Measurements from ENCODE around the gene EID2B.

EID2B gene

DNA sequence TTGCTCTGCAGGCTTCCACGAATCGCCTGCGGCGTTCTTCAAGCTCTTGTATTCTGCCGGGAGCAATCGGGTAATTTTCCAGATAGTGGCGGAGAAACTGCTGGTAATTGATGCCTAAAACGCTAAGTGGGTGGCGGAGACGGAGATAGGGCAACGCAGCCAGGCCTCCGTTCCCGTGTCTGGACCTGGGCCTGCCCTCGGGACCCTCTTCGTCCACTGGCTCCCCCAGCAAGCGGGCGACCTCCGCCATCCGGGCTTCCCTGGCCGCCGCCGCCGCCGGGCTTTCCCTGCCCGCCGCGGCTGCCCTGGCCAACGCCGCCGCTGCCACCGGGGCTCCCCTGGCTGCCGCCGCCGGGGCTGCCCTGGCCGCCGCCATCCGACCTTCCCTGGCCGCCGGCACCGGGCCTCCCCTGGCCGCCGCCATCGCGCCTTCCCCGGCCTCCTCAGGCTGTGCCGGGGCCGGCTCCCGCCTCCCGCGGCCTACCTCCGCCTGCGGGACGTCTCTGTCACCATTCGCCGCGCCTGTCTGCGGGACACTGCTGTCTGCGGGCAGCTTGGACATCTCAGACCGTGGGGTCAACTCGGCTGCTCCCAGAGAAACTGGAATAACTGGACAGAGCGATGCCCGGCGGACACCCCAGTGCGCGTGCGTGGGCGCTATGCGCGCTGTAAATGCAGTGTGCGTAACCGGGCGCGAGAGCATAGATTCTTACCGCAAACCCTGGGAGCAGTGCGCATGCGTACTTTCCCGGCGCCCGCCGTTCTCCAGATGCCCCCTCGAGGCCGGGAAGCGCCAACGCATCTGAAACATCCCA lies 7.1 kb upstream of the EID2B start, which contains the start of gene EID2:
Gene EID2, minus strand, starts transcription at position 644 of the 815 bp plus-strand sequence. Its CDS starts 82 bp downstream, at position 562.
- peak; percentile 96 for FAIRE-seq

GRCh38 chr19:39539165-39539517 lies 6.5 kb upstream of the EID2B start:
- DNase-seq (ENCODE audit: insufficient read length, low spot score) (no peak), FAIRE-seq (peak; percentile 41)
- TF ChIP-seq POLR2A (IDR thresholded peaks at IDR 0.05; ENCODE audit: low read depth, low read length) (no peak), POU2F2 (IDR thresholded peaks at IDR 0.05; ENCODE audit: low read depth, low read length) (no peak), POLR2AphosphoS5 (IDR thresholded peaks at IDR 0.05; ENCODE audit: low read depth, low read length) (no peak), SPI1 (IDR thresholded peaks at IDR 0.05; ENCODE audit: low read depth, low read length) (no peak), TAF1 (IDR thresholded peaks at IDR 0.05; ENCODE audit: low read depth, low read length) (no peak; the same call in 1 of the 2 replicates), PAX5 (IDR thresholded peaks at IDR 0.05; ENCODE audit: insufficient read depth, low read length, severe bottlenecking) (no peak)

More for the DNA sequence above, 7.1 kb upstream of the EID2B start, which contains the start of gene EID2:
- peak; percentile 82 for DNase-seq (ENCODE audit: insufficient read length, low spot score)
- no peak for TF ChIP-seq PAX5 (IDR thresholded peaks at IDR 0.05; ENCODE audit: insufficient read depth, low read length, severe bottlenecking)
- peak; percentile 74 for TF ChIP-seq POLR2AphosphoS5 (IDR thresholded peaks at IDR 0.05; ENCODE audit: low read depth, low read length)
- no peak for TF ChIP-seq SPI1 (IDR thresholded peaks at IDR 0.05; ENCODE audit: low read depth, low read length)
- peak; percentile 75 for TF ChIP-seq POU2F2 (IDR thresholded peaks at IDR 0.05; ENCODE audit: low read depth, low read length)
- peak; percentile 62 for TF ChIP-seq POLR2A (IDR thresholded peaks at IDR 0.05; ENCODE audit: low read depth, low read length)
- TF ChIP-seq TAF1 (IDR thresholded peaks at IDR 0.05; ENCODE audit: low read depth, low read length): peak; percentile 66

GRCh38 chr19:39533791-39534190 lies 1.1 kb upstream of the EID2B start:
- no peak for FAIRE-seq
- no peak for DNase-seq (ENCODE audit: insufficient read length, low spot score)

DNA sequence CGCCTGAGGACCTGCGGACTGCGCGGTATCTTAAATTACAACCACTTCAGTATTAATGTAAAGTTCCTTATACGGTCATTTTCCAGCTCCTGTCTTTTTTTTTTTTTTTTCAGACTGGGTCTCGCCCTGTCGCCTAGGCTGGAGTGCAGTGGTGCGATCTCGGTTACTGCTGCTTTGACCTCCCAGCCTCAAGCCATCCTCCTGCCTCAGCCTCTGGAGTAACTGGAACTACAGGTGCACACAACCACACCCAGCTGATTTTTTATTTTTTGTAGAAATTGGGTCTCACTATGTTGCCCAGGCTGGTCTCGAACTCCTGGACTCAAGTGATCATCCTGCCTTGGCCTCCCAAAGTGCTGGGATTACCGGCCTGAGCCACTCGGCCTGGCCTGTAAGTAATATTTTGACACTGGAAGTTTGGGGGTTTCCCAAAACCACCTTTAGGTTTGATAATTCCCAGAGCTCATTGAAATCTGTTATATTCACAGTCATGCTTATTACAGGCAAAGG lies 406 bp upstream of the EID2B start:
- no peak for FAIRE-seq
- TF ChIP-seq POLR2AphosphoS5 (IDR thresholded peaks at IDR 0.05; ENCODE audit: low read depth, low read length) (no peak), TAF1 (IDR thresholded peaks at IDR 0.05; ENCODE audit: low read depth, low read length) (0 out of 2 replicates have a peak, but pooled peaks have one; percentile 2)
- DNase-seq (ENCODE audit: insufficient read length, low spot score): no peak

More at GRCh38 chr19:39533791-39534190, 1.1 kb upstream of the EID2B start:
- TF ChIP-seq TAF1 (IDR thresholded peaks at IDR 0.05; ENCODE audit: low read depth, low read length): no peak
- no peak for TF ChIP-seq SPI1 (IDR thresholded peaks at IDR 0.05; ENCODE audit: low read depth, low read length)
- TF ChIP-seq POLR2AphosphoS5 (IDR thresholded peaks at IDR 0.05; ENCODE audit: low read depth, low read length): no peak
- no peak for TF ChIP-seq PAX5 (IDR thresholded peaks at IDR 0.05; ENCODE audit: insufficient read depth, low read length, severe bottlenecking)
- no peak for TF ChIP-seq POLR2A (IDR thresholded peaks at IDR 0.05; ENCODE audit: low read depth, low read length)
- no peak for TF ChIP-seq POU2F2 (IDR thresholded peaks at IDR 0.05; ENCODE audit: low read depth, low read length)

DNA sequence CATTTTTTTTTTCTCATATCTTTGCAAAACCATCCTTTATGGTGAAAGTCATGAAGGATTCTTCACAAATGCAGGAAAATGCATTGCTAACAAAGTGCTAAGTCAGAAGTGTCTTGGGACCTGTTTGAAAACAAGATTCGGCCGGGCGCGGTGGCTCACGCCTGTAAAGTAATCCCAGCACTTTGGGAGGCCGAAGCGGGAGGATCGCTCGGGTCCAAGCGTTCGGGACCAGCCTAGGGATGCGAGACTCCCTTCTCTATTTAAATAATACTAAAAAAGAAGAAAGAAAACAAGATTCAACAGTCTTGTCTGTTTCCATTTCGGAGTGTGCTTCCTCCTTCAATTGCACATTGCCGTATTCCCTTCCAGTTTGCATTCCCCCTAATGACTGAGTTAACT lies 819 bp downstream of the EID2B start:
- DNase-seq (ENCODE audit: insufficient read length, low spot score): no peak
- TF ChIP-seq SPI1 (IDR thresholded peaks at IDR 0.05; ENCODE audit: low read depth, low read length) (no peak), PAX5 (IDR thresholded peaks at IDR 0.05; ENCODE audit: insufficient read depth, low read length, severe bottlenecking) (no peak), POLR2A (IDR thresholded peaks at IDR 0.05; ENCODE audit: low read depth, low read length) (no peak), POLR2AphosphoS5 (IDR thresholded peaks at IDR 0.05; ENCODE audit: low read depth, low read length) (no peak), POU2F2 (IDR thresholded peaks at IDR 0.05; ENCODE audit: low read depth, low read length) (no peak), TAF1 (IDR thresholded peaks at IDR 0.05; ENCODE audit: low read depth, low read length) (no peak)
- FAIRE-seq: no peak

- FAIRE-seq (no peak), DNase-seq (ENCODE audit: insufficient read length, low spot score) (no peak)
- TF ChIP-seq POLR2AphosphoS5 (IDR thresholded peaks at IDR 0.05; ENCODE audit: low read depth, low read length) (no peak), POU2F2 (IDR thresholded peaks at IDR 0.05; ENCODE audit: low read depth, low read length) (no peak), POLR2A (IDR thresholded peaks at IDR 0.05; ENCODE audit: low read depth, low read length) (no peak), TAF1 (IDR thresholded peaks at IDR 0.05; ENCODE audit: low read depth, low read length) (no peak), PAX5 (IDR thresholded peaks at IDR 0.05; ENCODE audit: insufficient read depth, low read length, severe bottlenecking) (no peak), SPI1 (IDR thresholded peaks at IDR 0.05; ENCODE audit: low read depth, low read length) (no peak)
These were observed 7.4 kb downstream of the EID2B start for GRCh38 chr19:39525205-39525604.

DNA sequence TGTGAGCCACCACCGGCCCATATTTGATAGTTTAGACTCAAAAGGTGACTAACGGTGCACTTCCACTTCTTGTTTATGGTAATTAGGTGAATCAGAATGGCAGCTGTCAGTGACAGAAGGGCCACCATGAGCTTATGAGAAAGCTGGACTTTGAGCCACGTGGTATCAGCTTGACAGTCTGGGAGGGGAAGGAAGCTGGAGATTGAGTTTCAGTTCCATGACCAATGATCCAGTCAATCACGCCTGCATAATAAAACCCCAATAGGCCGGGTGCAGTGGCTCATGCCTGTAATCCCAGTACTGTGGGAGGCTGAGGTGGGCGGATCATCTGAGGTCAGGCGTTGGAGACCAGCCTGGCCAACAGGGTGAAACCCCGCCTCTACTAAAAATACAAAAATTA lies 8.2 kb downstream of the EID2B start:
- DNase-seq (ENCODE audit: insufficient read length, low spot score) (no peak), FAIRE-seq (no peak)
- TF ChIP-seq SPI1 (IDR thresholded peaks at IDR 0.05; ENCODE audit: low read depth, low read length) (peak; percentile 75), POU2F2 (IDR thresholded peaks at IDR 0.05; ENCODE audit: low read depth, low read length) (no peak), TAF1 (IDR thresholded peaks at IDR 0.05; ENCODE audit: low read depth, low read length) (no peak)

DNA sequence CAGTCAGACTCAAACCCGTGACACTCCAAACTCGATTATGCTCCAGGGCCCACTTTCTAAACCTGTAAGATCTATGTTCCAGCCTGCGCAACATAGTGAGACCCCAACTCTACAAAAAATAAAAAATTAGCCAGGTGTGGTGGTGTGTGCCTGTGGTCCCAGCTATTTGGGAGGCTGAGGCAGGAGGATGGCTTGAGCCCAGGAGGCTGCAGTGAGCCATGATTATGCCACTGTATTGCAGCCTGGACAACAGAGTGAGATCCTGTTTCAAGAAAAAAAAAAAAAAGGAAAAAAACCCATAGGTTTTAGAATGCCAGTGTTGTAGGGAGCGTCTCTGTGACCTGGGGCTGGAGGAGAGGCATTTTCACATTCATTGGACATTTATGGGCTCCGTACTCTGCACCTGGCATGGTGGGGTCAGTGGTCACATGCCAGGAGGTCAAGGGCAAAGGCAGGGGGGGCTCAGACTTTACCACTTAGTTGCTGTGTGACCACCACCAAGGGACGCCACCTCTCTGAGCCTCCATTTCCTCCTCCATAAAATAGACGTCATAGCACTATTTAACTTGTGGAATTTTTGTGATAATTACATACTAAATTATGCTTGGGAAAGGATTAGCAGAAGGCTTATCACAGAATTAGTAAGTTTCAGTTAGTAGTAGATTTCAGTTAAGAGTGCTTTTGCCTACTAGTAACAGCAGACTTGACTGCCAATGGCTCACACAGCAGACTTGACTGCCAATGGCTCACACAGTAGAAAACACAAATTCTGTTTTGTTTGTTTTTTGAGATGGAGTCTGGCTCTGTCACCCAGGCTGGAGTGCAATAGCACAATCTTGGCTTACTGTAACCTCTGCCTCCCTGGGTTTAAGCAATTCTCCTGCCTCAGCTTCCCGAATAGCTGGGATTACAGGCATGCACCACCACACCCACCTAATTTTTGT lies 11.8 kb downstream of the EID2B start:
- DNase-seq (ENCODE audit: insufficient read length, low spot score): no peak
- FAIRE-seq: no peak
- no peak for TF ChIP-seq POU2F2 (IDR thresholded peaks at IDR 0.05; ENCODE audit: low read depth, low read length)
- no peak for TF ChIP-seq POLR2A (IDR thresholded peaks at IDR 0.05; ENCODE audit: low read depth, low read length)
- TF ChIP-seq POLR2AphosphoS5 (IDR thresholded peaks at IDR 0.05; ENCODE audit: low read depth, low read length): no peak
- no peak for TF ChIP-seq SPI1 (IDR thresholded peaks at IDR 0.05; ENCODE audit: low read depth, low read length)
- TF ChIP-seq TAF1 (IDR thresholded peaks at IDR 0.05; ENCODE audit: low read depth, low read length): no peak
- TF ChIP-seq PAX5 (IDR thresholded peaks at IDR 0.05; ENCODE audit: insufficient read depth, low read length, severe bottlenecking): no peak

DNA sequence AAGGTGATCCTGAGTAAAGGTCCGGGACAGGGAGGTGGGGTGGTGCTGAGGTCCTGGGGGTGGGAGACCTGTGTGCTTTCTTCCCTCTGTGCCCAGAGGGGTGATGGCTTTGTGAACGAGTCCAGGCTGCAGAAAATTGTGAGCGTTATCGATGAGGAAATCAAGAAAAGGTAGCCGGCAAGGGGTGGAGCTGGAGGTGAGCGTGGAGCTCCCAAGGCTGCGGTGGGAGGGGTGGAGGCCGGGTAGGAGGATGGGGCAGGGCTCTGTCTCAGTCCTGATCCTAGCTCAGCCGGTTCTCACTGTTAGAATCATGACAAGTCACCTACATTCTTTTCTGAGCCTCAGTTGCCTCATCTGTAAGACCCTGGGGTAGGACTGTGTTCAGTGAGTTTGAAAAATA lies 13.7 kb downstream of the EID2B start:
- no peak for TF ChIP-seq POU2F2 (IDR thresholded peaks at IDR 0.05; ENCODE audit: low read depth, low read length)
- no peak for TF ChIP-seq PAX5 (IDR thresholded peaks at IDR 0.05; ENCODE audit: insufficient read depth, low read length, severe bottlenecking)
- no peak for TF ChIP-seq TAF1 (IDR thresholded peaks at IDR 0.05; ENCODE audit: low read depth, low read length)
- TF ChIP-seq POLR2AphosphoS5 (IDR thresholded peaks at IDR 0.05; ENCODE audit: low read depth, low read length): no peak
- TF ChIP-seq SPI1 (IDR thresholded peaks at IDR 0.05; ENCODE audit: low read depth, low read length): no peak
- TF ChIP-seq POLR2A (IDR thresholded peaks at IDR 0.05; ENCODE audit: low read depth, low read length): no peak
- DNase-seq (ENCODE audit: insufficient read length, low spot score): no peak
- no peak for FAIRE-seq
